Measurements from ENCODE around the gene STYX.

GRCh38 chr14:52755607-52756316 lies 25.8 kb downstream of the STYX start:
- TF ChIP-seq CTCF (conservative IDR thresholded peaks at IDR 0.05 in 1 of 2, IDR thresholded peaks at IDR 0.05 in 1 of 2; ENCODE audit: extremely low read depth in 1 of 2, insufficient read depth in 1 of 2, low read depth in 1 of 2, low read length in 2 of 2) (no peak), EZH2 (IDR thresholded peaks at IDR 0.05; ENCODE audit: borderline replicate concordance, low read length) (no peak)

Measured in mammary epithelial cell (primary cell).